K562 (cell line): Measurements from ENCODE around the gene LRRK1. TPM values are rescaled to one million over a fixed set of nuclear protein-coding genes. Genes with fewer than 3 reads are reported as not detected.

Experiments used
- ATAC-seq: fragments of 200-7000 bp; cut with Tn5 transposase; 3 replicates; pipeline ENCODE4 v1.9.1; 2020; ENCODE audit warnings: moderate library complexity
- BruUV-seq: library from RNA; stranded (reverse); fragments of 400-500 nt; replicated peaks from 2 replicates; lab custom pipeline; 2021; lab: Mats Ljungman, UMichigan
- CTCF ChIA-PET: fragments of 300-600 bp; formaldehyde crosslinking; extraction: SDS; loops from one replicate; lab custom pipeline; 2021; ENCODE audit warnings: low intra/inter-chr PET ratio; lab: Yijun Ruan, JAX
- POLR2A ChIA-PET: fragments of 300-600, 350-650 bp; sonication (Branson Sonifier 250); formaldehyde crosslinking; extraction: SDS; loops from one replicate; lab custom pipeline; 2021; ENCODE audit warnings: antibody characterized with exemption, inconsistent platforms; lab: Yijun Ruan, JAX
- DNase-seq, 4 experiments: peaks; one replicate each; pipeline versions ENCODE4 v3.0.0 to v3.0.0-alpha.2; 2011 to 2018; ENCODE audit warnings: low spot score in 3 of 4, mixed read lengths in 3 of 4; ENCODE audit errors: extremely low read depth in 1 of 4
- FAIRE-seq: peaks from 2 replicates; lab custom pipeline; 2011; peaks lifted over from hg19 to GRCh38; lab: Jason Lieb, UNC
- H2AFZ ChIP-seq: 2 replicates; pipeline ENCODE4 v1.6.0; 2011; ENCODE audit warnings: low read depth, low read length, control low read depth, inconsistent platforms
- H3K27ac ChIP-seq: fragments of 200-600 bp; 3 replicates; pipeline ENCODE4 v1.8.0; 2011; ENCODE audit warnings: low read depth, mild to moderate bottlenecking, control low read depth, inconsistent platforms, low read length, moderate library complexity, mixed read lengths; ENCODE audit errors: extremely low read depth
- H3K27me3 ChIP-seq, 2 experiments: fragments of 300-600 bp in 1 of 2; 2 replicates in 1 of 2; 3 replicates in 1 of 2; pipeline versions ENCODE4 v1.6.0 to v1.8.0; 2011; ENCODE audit warnings: inconsistent platforms in 2 of 2, low read length in 2 of 2, mild to moderate bottlenecking in 1 of 2, mixed read lengths in 1 of 2, moderate library complexity in 1 of 2; ENCODE audit not compliant: control insufficient read depth in 2 of 2, insufficient read depth in 2 of 2
- H3K36me3 ChIP-seq: fragments of 300-600 bp; 3 replicates; pipeline ENCODE4 v1.8.0; 2011; ENCODE audit warnings: mild to moderate bottlenecking, low read length, inconsistent platforms; ENCODE audit not compliant: control insufficient read depth, insufficient read depth
- H3K4me1 ChIP-seq, 2 experiments: fragments of 200-600 bp in 1 of 2; replicated peaks in 1 of 2; 2 replicates in 1 of 2; 3 replicates in 1 of 2; pipeline versions ENCODE4 v1.5.1 to v1.8.0; 2011; ENCODE audit warnings: inconsistent platforms in 2 of 2, low read length in 2 of 2, mild to moderate bottlenecking in 1 of 2, mixed read lengths in 1 of 2, moderate library complexity in 1 of 2; ENCODE audit not compliant: control insufficient read depth in 2 of 2, insufficient read depth in 2 of 2
- H3K4me2 ChIP-seq: 2 replicates; pipeline ENCODE4 v1.6.1; 2011; ENCODE audit warnings: low read length, control low read depth, inconsistent platforms, mixed read lengths; ENCODE audit not compliant: insufficient read depth
- H3K4me3 ChIP-seq: fragments of 200-600 bp; sonication (generic), shearing (Covaris generic); 2 replicates; pipeline ENCODE4 v1.5.1; 2016; ENCODE audit warnings: control low read depth, inconsistent platforms
- H3K79me2 ChIP-seq: fragments of 200-600 bp; 3 replicates; pipeline ENCODE4 v1.8.0; 2011; ENCODE audit warnings: low read length, inconsistent platforms; ENCODE audit not compliant: control insufficient read depth, insufficient read depth
- H3K9ac ChIP-seq, 2 experiments: 2 replicates each; pipeline versions ENCODE4 v1.6.0 to v1.6.1; 2011; ENCODE audit warnings: low read depth in 2 of 2, low read length in 2 of 2, control low read depth in 1 of 2, inconsistent platforms in 1 of 2, mild to moderate bottlenecking in 1 of 2, mixed read lengths in 1 of 2; ENCODE audit not compliant: insufficient read depth in 1 of 2
- H3K9me1 ChIP-seq: one replicate; pipeline ENCODE4 v1.6.0; 2011; ENCODE audit warnings: inconsistent platforms, mild to moderate bottlenecking, low read length, moderate library complexity; ENCODE audit not compliant: control insufficient read depth, insufficient read depth
- H3K9me3 ChIP-seq: replicated peaks from 2 replicates; pipeline ENCODE4 v1.5.1; 2011; ENCODE audit warnings: low read depth, low read length, inconsistent platforms; ENCODE audit not compliant: control insufficient read depth, insufficient read depth
- H4K20me1 ChIP-seq: replicated peaks from 2 replicates; pipeline ENCODE4 v1.6.1; 2011; ENCODE audit warnings: low read length, inconsistent platforms, mixed read lengths; ENCODE audit not compliant: control insufficient read depth, insufficient read depth
- C11orf30 ChIP-seq: fragments of 450-650 bp; IDR thresholded peaks from 2 replicates; pipeline ENCODE4 v1.6.1; 2016; ENCODE audit warnings: low read depth, mild to moderate bottlenecking
- HLTF ChIP-seq: fragments of 450-650 bp; IDR thresholded peaks from 2 replicates; pipeline ENCODE4 v1.6.1; 2016
- L3MBTL2 ChIP-seq: fragments of 450-650 bp; IDR thresholded peaks from 2 replicates; pipeline ENCODE4 v1.6.1; 2016; ENCODE audit warnings: mild to moderate bottlenecking, moderate library complexity
- PHF20 ChIP-seq: fragments of 450-650 bp; IDR thresholded peaks from 2 replicates; pipeline ENCODE4 v1.6.1; 2018; ENCODE audit not compliant: partially characterized antibody
- RBM22 ChIP-seq: fragments of 200-400 bp; formaldehyde crosslinking; IDR thresholded peaks from 2 replicates; pipeline ENCODE4 v1.6.1; 2018; ENCODE audit warnings: low read length, low read depth; ENCODE audit not compliant: poor library complexity, severe bottlenecking
- SMARCA5 ChIP-seq: fragments of 450-650 bp; IDR thresholded peaks from 2 replicates; pipeline ENCODE4 v1.6.1; 2016
- ZSCAN32 ChIP-seq: fragments of 450-650 bp; formaldehyde crosslinking; IDR thresholded peaks from 2 replicates; pipeline ENCODE4 v1.4.0; 2020; ENCODE audit warnings: mild to moderate bottlenecking, moderate library complexity
- ZZZ3 ChIP-seq: fragments of 450-650 bp; IDR thresholded peaks from 2 replicates; pipeline ENCODE4 v1.6.1; 2016; ENCODE audit warnings: antibody characterized with exemption, mild to moderate bottlenecking, moderate library complexity
- WGBS: fragments of 100-300 bp; shearing (Covaris generic); methylation state at CpG from one replicate; pipeline ENCODE4 v1.1.6; 2016; ENCODE audit warnings: low coverage, mixed read lengths; ENCODE audit not compliant: insufficient coverage; ENCODE audit errors: missing lambda C conversion rate; 5-methylcytosine and 5-hydroxymethylcytosine counted together
- in situ Hi-C: fragments of 300-500 bp; cut with MboI; formaldehyde crosslinking; loops from 4 replicates; pipeline ENCODE4 v1.15.0; 2018; ENCODE audit warnings: inconsistent platforms, mixed read lengths
- intact Hi-C: fragments of 100-400 bp; cut with micrococcal nuclease; formaldehyde crosslinking; loops from 2 replicates; pipeline ENCODE4 v1.14.2; 2022
- polyA plus RNA-seq, 8 experiments: library from polyadenylated mRNA; depleted of rRNA in 4 of 8; stranded (reverse) in 5 of 8; unstranded in 3 of 8; fragments of >200 nt; fragmentation: Nextera tagmentation in 2 of 8; fragmentation: Illumina TruSeq in 1 of 8; extraction: Ambion mirVana in 2 of 8; extraction: Trizol in 1 of 8; gene quantifications; 2 replicates each; pipeline versions ENCODE4 v1.2.1 to v1.2.3, GENCODE V29; 2011 to 2014; ENCODE audit warnings: inconsistent platforms in 1 of 8, missing spikeins in 1 of 8
- total RNA-seq, 7 experiments: library from RNA; depleted of rRNA in 6 of 7; stranded (reverse); fragments of >200 nt in 6 of 7; fragmentation: Illumina TruSeq in 2 of 7; extraction: Trizol in 2 of 7; gene quantifications; 2 replicates each; pipeline versions ENCODE4 v1.2.1 to v1.2.3, GENCODE V29; 2011 to 2021; ENCODE audit warnings: low replicate concordance in 1 of 7
- TF ChIP-seq, protein P1 (sequence below): fragments of 250-450 bp; sonication (Bioruptor Pico); IDR thresholded peaks from 2 replicates; pipeline ENCODE4 v1.8.0; 2022; ENCODE audit warnings: moderate library complexity, mild to moderate bottlenecking, inconsistent platforms
- TF ChIP-seq, protein P2 (sequence below): fragments of 250-450 bp; sonication (Bioruptor Pico); IDR thresholded peaks from 2 replicates; pipeline ENCODE4 v1.5.0; 2020; ENCODE audit warnings: mild to moderate bottlenecking
- TF ChIP-seq, protein P3 (sequence below), 2 experiments: fragments of 250-450 bp in 1 of 2; fragments of 450-650 bp in 1 of 2; sonication (Bioruptor Pico) in 1 of 2; IDR thresholded peaks; 2 replicates each; pipeline versions ENCODE4 v1.6.1 to v1.8.0; 2016 to 2021; ENCODE audit warnings: mild to moderate bottlenecking in 2 of 2, moderate library complexity in 2 of 2, missing compliant biosample characterization in 1 of 2, missing genetic modification characterization in 1 of 2
- TF ChIP-seq, protein P4 (sequence below): sonication (generic); formaldehyde crosslinking; IDR thresholded peaks from 2 replicates; pipeline ENCODE4 v1.8.0; 2022; ENCODE audit warnings: missing genetic modification reagents, mild to moderate bottlenecking, moderate library complexity, borderline replicate concordance

The LRRK1 gene
- total and polyA plus RNA-seq, 9 of the 15 experiments (the other 6 are each of a cell fraction or from before 2014, with no cell fraction given): 0.01 to 1.5 (median 0.11) TPM

DNA sequence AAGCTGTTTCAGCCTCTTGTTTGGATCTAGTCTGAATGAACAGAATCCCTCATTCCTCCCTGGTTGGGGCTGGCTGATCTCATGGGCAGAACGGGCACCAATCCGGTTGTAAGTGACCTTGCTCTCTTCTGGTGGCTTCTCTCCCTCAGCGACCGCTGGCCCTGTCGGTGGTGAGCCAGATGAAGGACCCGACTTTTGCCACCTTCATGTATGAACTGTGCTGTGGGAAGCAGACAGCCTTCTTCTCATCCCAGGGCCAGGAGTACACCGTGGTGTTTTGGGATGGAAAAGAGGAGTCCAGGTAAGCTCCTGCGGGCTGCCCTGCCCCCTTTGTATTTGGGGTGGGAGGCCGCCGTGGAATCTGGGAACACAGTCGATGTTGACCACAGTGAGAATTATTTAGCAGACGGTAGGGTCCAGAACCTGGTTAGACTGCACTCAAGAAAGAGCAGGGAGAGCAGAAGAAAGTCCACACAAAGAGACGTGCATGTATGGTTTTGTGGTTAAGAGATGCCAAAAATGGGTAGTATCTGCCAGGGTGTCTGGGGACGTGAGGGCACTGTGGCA lies 138.8 kb downstream of the LRRK1 start:
- Histone ChIP-seq H3K4me2 (no peak overlapping the region), H3K9me1 (no peaks in the 10 kb centered on the region), H2AFZ (no peak overlapping the region), H4K20me1 (no peaks in the 10 kb centered on the region), H3K4me1 (no peaks in the 10 kb centered on the region; a peak in 1 of 5 replicates), H3K27ac (no peak overlapping the region), H3K9ac (no peak overlapping the region), H3K36me3 (no peaks in the 10 kb centered on the region), H3K9me3 (no peaks in the 10 kb centered on the region), H3K27me3 (peaks cover 73 to 93% of the 10 kb centered on the region in 2 experiments)
- no peak for DNase-seq
- no peak for ATAC-seq
- 8% methylated on average over 14 of the region's 14 CpGs for WGBS
- FAIRE-seq: no peak
- in situ Hi-C loops (no loop called here), intact Hi-C loops (no loop called here)
- no TSS peak for BruUV-seq
- ChIA-PET CTCF (no interaction called here), POLR2A (no interaction called here)
- no peak for TF ChIP-seq HLTF
- TF ChIP-seq, all 486 proteins: peak for 0
- Histone ChIP-seq H3K79me2 (no peaks in the 10 kb centered on the region), H3K4me3 (no peak overlapping the region)

DNA sequence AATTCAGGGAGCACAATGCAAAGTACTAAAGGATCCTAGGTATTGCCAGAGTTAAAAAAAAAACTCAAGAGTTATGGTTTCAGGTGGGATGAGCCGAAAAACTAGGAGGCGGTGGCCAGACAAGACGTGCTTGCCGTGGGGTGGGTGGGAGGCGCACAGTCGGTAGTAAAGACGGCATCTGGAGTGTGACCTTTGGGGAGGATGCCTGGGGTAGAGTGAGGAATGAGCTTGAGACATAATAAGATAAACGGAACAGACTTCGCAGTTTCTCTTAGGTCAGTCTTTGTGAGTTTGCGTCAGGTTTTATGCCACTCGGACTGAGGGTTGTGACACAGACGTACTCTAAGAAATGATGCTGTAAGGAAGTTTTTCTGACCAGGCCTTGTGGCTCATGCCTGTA lies 139.6 kb downstream of the LRRK1 start:
- intact Hi-C loops: no loop called here
- FAIRE-seq: no peak
- 8% methylated on average over 12 of the region's 12 CpGs for WGBS
- TF ChIP-seq, protein P1, sequence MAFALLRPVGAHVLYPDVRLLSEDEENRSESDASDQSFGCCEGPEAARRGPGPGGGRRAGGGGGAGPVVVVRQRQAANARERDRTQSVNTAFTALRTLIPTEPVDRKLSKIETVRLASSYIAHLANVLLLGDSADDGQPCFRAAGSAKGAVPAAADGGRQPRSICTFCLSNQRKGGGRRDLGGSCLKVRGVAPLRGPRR (CRISPR knock-in tag): no peak
- no peak for TF ChIP-seq RBM22
- TF ChIP-seq, protein P2, sequence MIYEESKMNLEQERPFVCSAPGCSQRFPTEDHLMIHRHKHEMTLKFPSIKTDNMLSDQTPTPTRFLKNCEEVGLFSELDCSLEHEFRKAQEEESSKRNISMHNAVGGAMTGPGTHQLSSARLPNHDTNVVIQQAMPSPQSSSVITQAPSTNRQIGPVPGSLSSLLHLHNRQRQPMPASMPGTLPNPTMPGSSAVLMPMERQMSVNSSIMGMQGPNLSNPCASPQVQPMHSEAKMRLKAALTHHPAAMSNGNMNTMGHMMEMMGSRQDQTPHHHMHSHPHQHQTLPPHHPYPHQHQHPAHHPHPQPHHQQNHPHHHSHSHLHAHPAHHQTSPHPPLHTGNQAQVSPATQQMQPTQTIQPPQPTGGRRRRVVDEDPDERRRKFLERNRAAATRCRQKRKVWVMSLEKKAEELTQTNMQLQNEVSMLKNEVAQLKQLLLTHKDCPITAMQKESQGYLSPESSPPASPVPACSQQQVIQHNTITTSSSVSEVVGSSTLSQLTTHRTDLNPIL (CRISPR knock-in tag): no peak
- TF ChIP-seq C11orf30: no peak
- TF ChIP-seq ZSCAN32: no peak
- TF ChIP-seq SMARCA5: no peak
- TF ChIP-seq, protein P3, sequence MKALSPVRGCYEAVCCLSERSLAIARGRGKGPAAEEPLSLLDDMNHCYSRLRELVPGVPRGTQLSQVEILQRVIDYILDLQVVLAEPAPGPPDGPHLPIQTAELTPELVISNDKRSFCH (CRISPR knock-in tag; IDR thresholded peaks at IDR 0.05): no peak
- TF ChIP-seq, protein P3 (tag; IDR thresholded peaks at IDR 0.05): no peak
- no peak for TF ChIP-seq L3MBTL2
- no peak for TF ChIP-seq PHF20
- no peak for TF ChIP-seq ZZZ3
- TF ChIP-seq, protein P4, sequence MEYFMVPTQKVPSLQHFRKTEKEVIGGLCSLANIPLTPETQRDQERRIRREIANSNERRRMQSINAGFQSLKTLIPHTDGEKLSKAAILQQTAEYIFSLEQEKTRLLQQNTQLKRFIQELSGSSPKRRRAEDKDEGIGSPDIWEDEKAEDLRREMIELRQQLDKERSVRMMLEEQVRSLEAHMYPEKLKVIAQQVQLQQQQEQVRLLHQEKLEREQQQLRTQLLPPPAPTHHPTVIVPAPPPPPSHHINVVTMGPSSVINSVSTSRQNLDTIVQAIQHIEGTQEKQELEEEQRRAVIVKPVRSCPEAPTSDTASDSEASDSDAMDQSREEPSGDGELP: no peak

More for the DNA sequence above, 139.6 kb downstream of the LRRK1 start:
- ATAC-seq (no peak), DNase-seq (no peak)
- no peaks in the 10 kb centered on the region for H3K36me3 ChIP-seq
- POLR2A ChIA-PET: interaction anchor here (0.7 kb wide), 2 partner anchors 35 to 204 kb away, joined by 3 to 4 read pairs; no protein-coding TSS in a partner anchor
- H3K9me3 ChIP-seq: no peaks in the 10 kb centered on the region
- no TSS peak for BruUV-seq
- peaks cover 72 to 93% of the 10 kb centered on the region in 2 experiments for H3K27me3 ChIP-seq
- no peak overlapping the region for H2AFZ ChIP-seq
- H3K79me2 ChIP-seq: no peaks in the 10 kb centered on the region
- no peaks in the 10 kb centered on the region; a peak in 1 of 5 replicates for H3K4me1 ChIP-seq
- no peak overlapping the region for H3K27ac ChIP-seq
- H3K9ac ChIP-seq: no peak overlapping the region
- no peaks in the 10 kb centered on the region for H3K9me1 ChIP-seq
- H3K4me2 ChIP-seq: no peak overlapping the region
- in situ Hi-C loops: no loop called here
- no peak overlapping the region for H3K4me3 ChIP-seq
- no peaks in the 10 kb centered on the region for H4K20me1 ChIP-seq
- CTCF ChIA-PET: no interaction called here
